Pericardium fibroblast (primary cell): ENCODE results near the gene CPT1A. TPM values are rescaled to one million over a fixed set of nuclear protein-coding genes. Genes with fewer than 3 reads are reported as not detected.

ENCODE experiments used
- total RNA-seq: library from RNA; depleted of rRNA; stranded (reverse); fragments of >200 nt; gene quantifications from 2 replicates; pipeline ENCODE4 v1.2.3, GENCODE V29; 2015

The CPT1A gene
- total RNA-seq = 8.7 and 21.7 TPM in 2 replicates

GRCh38 chr11:68841718-68842426 lies at the start of gene CPT1A:
TSS of gene CPT1A (minus strand) at chr11:68841916. CDS start at chr11:68815474, 26,442 bp downstream.

GRCh38 chr11:68751331-68751856 lies 90.3 kb downstream of the CPT1A start, which contains the start of gene TESMIN:
TSS of gene TESMIN (minus strand) at chr11:68751520. CDS start at chr11:68750660, 860 bp downstream.

Other genes with a start within 250 kb of the CPT1A start
- gene GAL, start 157.4 kb downstream of the CPT1A start, total RNA-seq = 0.26 TPM in 1 of 2 replicates, not detected in the other
- gene TESMIN, start 90.4 kb downstream of the CPT1A start, total RNA-seq = not detected in 2 replicates
- 41.1 and 45.6 TPM in 2 replicates for gene MRPL21, start 61.9 kb upstream of the CPT1A start, total RNA-seq
- 5.9 and 8.6 TPM in 2 replicates for gene IGHMBP2, start 62.0 kb upstream of the CPT1A start, total RNA-seq
- gene MRGPRD, start 139.1 kb upstream of the CPT1A start, total RNA-seq = not detected in 2 replicates
- gene MRGPRF, start 171.3 kb upstream of the CPT1A start, total RNA-seq = 24.3 and 39.7 TPM in 2 replicates
- 6.5 and 8.4 TPM in 2 replicates for gene TPCN2, start 207.0 kb upstream of the CPT1A start, total RNA-seq